ENCODE data around the gene FAM149A.

The FAM149A gene

GRCh38 chr4:186201535-186202230, 97.2 kb downstream of the FAM149A start:
- H3K36me3 ChIP-seq (ENCODE audit: insufficient read depth) = no peaks in the 10 kb centered on the region
- H2AFZ ChIP-seq (ENCODE audit: low read depth) = peak overlapping the region; percentile 45; the same call in 1 of the 2 replicates
- no peak overlapping the region for H3K4me3 ChIP-seq (IDR thresholded peaks at IDR 0.05; ENCODE audit: insufficient read depth, low read depth, low read length)
- H3K27ac ChIP-seq = peak overlapping the region; percentile 42; the same call in 1 of the 2 replicates
- no peak overlapping the region for H3K9ac ChIP-seq
- TF ChIP-seq CTCF (conservative IDR thresholded peaks at IDR 0.05; ENCODE audit: low read depth, low read length) = peak; percentile 88
- no peaks in the 10 kb centered on the region for H3K27me3 ChIP-seq (ENCODE audit: insufficient read depth, low read depth)
- H4K20me1 ChIP-seq (ENCODE audit: insufficient read depth) = no peaks in the 10 kb centered on the region
- H3K79me2 ChIP-seq (ENCODE audit: insufficient read depth, low read depth) = no peaks in the 10 kb centered on the region
- H3K4me1 ChIP-seq (ENCODE audit: low read depth, poor library complexity, severe bottlenecking) = peaks cover 6% of the 10 kb centered on the region
- H3K4me2 ChIP-seq = peak overlapping the region; percentile 27

- Histone ChIP-seq H3K4me1 (ENCODE audit: low read depth, poor library complexity, severe bottlenecking) (peaks cover 6% of the 10 kb centered on the region), H3K4me3 (IDR thresholded peaks at IDR 0.05; ENCODE audit: insufficient read depth, low read depth, low read length) (no peak overlapping the region), H4K20me1 (ENCODE audit: insufficient read depth) (no peaks in the 10 kb centered on the region), H3K4me2 (no peak overlapping the region; the same call in 1 of the 2 replicates), H3K27ac (no peak overlapping the region), H2AFZ (ENCODE audit: low read depth) (0 out of 2 replicates have a peak overlapping the region, but pooled peaks have one; percentile 45), H3K9ac (no peak overlapping the region), H3K79me2 (ENCODE audit: insufficient read depth, low read depth) (no peaks in the 10 kb centered on the region), H3K36me3 (ENCODE audit: insufficient read depth) (no peaks in the 10 kb centered on the region), H3K27me3 (ENCODE audit: insufficient read depth, low read depth) (no peaks in the 10 kb centered on the region)
- TF ChIP-seq CTCF (conservative IDR thresholded peaks at IDR 0.05; ENCODE audit: low read depth, low read length) = no peak
These were observed 98.1 kb downstream of the FAM149A start for GRCh38 chr4:186202490-186203140.

GRCh38 chr4:186203406-186203805, 98.9 kb downstream of the FAM149A start:
- peaks cover 6% of the 10 kb centered on the region for H3K4me1 ChIP-seq (ENCODE audit: low read depth, poor library complexity, severe bottlenecking)
- no peak overlapping the region for H3K27ac ChIP-seq
- no peak overlapping the region for H2AFZ ChIP-seq (ENCODE audit: low read depth)
- TF ChIP-seq CTCF (conservative IDR thresholded peaks at IDR 0.05; ENCODE audit: low read depth, low read length) = no peak
- no peak overlapping the region for H3K4me2 ChIP-seq
- H3K4me3 ChIP-seq (IDR thresholded peaks at IDR 0.05; ENCODE audit: insufficient read depth, low read depth, low read length) = no peak overlapping the region
- H3K79me2 ChIP-seq (ENCODE audit: insufficient read depth, low read depth) = no peaks in the 10 kb centered on the region
- H3K36me3 ChIP-seq (ENCODE audit: insufficient read depth) = no peaks in the 10 kb centered on the region
- H3K27me3 ChIP-seq (ENCODE audit: insufficient read depth, low read depth) = no peaks in the 10 kb centered on the region
- no peak overlapping the region for H3K9ac ChIP-seq
- no peaks in the 10 kb centered on the region for H4K20me1 ChIP-seq (ENCODE audit: insufficient read depth)

- no peak overlapping the region for H2AFZ ChIP-seq (ENCODE audit: low read depth)
- no peaks in the 10 kb centered on the region for H3K27me3 ChIP-seq (ENCODE audit: insufficient read depth, low read depth)
- no peaks in the 10 kb centered on the region for H4K20me1 ChIP-seq (ENCODE audit: insufficient read depth)
- no peaks in the 10 kb centered on the region for H3K36me3 ChIP-seq (ENCODE audit: insufficient read depth)
- H3K79me2 ChIP-seq (ENCODE audit: insufficient read depth, low read depth) = no peaks in the 10 kb centered on the region
- no peak overlapping the region for H3K27ac ChIP-seq
- H3K4me3 ChIP-seq (IDR thresholded peaks at IDR 0.05; ENCODE audit: insufficient read depth, low read depth, low read length) = no peak overlapping the region
- no peak overlapping the region for H3K9ac ChIP-seq
- H3K4me1 ChIP-seq (ENCODE audit: low read depth, poor library complexity, severe bottlenecking) = peaks cover 6% of the 10 kb centered on the region
- TF ChIP-seq CTCF (conservative IDR thresholded peaks at IDR 0.05; ENCODE audit: low read depth, low read length) = no peak
- H3K4me2 ChIP-seq = no peak overlapping the region
These were observed 99.6 kb downstream of the FAM149A start for GRCh38 chr4:186204103-186204559.

Data from KMS-11 (cell line).